GM06990 (cell line): ENCODE data around the gene CXCR3.
"Not testable (repeated sequence)": the region's sequence is repeated elsewhere in the genome, so short reads cannot be mapped to it uniquely, and the experiment has no call there.

Experiments
- DNase-seq: peaks from one replicate; pipeline ENCODE4 v3.0.0-alpha.2; 2011; ENCODE audit not compliant: insufficient read length; ENCODE audit errors: extremely low read depth
- H3K27me3 ChIP-seq: replicated peaks from 2 replicates; pipeline ENCODE4 v1.6.0; 2011; ENCODE audit warnings: low read length; ENCODE audit not compliant: control insufficient read depth, insufficient read depth
- H3K36me3 ChIP-seq: 2 replicates; pipeline ENCODE4 v1.5.1; 2011; ENCODE audit warnings: low read length; ENCODE audit not compliant: control insufficient read depth, insufficient read depth
- H3K4me3 ChIP-seq: replicated peaks from 2 replicates; pipeline ENCODE4 v1.5.1; 2011; ENCODE audit warnings: low read depth, mild to moderate bottlenecking, control low read depth, low read length
- CTCF ChIP-seq: IDR thresholded peaks from 2 replicates; pipeline ENCODE4 v1.5.1; 2011; ENCODE audit warnings: low read length, control low read depth, mild to moderate bottlenecking, inconsistent platforms; ENCODE audit not compliant: insufficient read depth, poor library complexity, severe bottlenecking

CXCR3 gene

GRCh38 chrX:71615056-71615455 is 3.3 kb downstream of the CXCR3 start:
- Histone ChIP-seq H3K27me3 (no peaks in the 10 kb centered on the region), H3K36me3 (peaks cover 3% of the 10 kb centered on the region; the same call in 1 of the 2 replicates), H3K4me3 (no peak overlapping the region)
- TF ChIP-seq CTCF = no peak
- DNase-seq = no peak

- no peaks in the 10 kb centered on the region for H3K27me3 ChIP-seq
- peaks cover 3% of the 10 kb centered on the region; the same call in 1 of the 2 replicates for H3K36me3 ChIP-seq
- no peak for TF ChIP-seq CTCF
- no peak overlapping the region for H3K4me3 ChIP-seq
- no peak for DNase-seq
Observed at GRCh38 chrX:71612256-71612655, 6.1 kb downstream of the CXCR3 start.

DNA sequence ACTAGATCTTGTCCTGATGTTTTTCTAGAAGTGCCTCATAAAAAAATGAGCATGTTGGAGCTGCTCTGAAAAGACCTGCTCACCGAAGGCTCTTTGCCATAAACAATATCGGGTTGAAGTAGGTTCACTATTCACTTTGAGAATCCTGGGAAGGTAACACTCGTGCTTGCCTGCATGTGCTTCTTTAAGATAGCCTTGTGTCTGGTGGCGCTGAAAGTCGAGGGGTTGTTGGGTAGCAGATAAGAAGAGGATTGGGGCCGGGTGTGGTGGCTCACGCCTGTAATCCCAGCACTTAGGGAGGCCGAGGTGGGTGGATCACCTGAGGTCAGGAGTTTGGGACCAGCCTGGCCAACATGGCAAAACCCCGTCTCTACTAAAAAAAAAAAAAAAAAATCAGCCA is 6.6 kb downstream of the CXCR3 start:
- not testable (repeated sequence) for DNase-seq, H3K4me3 ChIP-seq, H3K36me3 ChIP-seq, H3K27me3 ChIP-seq

GRCh38 chrX:71609095-71609750 is 9.1 kb downstream of the CXCR3 start:
- TF ChIP-seq CTCF = no peak

DNA sequence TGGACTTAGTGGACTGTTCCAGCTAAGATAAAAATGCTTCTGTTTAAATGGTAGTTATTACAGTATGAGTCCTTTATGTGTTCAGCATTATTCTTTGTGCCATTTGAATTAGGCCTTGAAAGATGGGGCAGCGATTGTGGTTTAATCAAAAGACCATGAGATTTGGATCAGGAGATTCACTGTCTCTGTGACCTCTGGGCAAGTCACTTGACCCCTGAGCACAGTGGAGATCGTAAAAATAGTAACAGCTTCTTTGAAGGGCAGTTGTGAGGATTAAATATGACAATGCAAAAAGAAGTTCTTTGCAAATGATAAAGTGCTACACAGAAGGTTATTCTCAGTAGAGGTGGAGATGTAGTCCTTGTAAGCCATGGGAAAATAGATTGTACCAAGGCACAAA is 10.8 kb downstream of the CXCR3 start:
- H3K36me3 ChIP-seq = peaks cover 4% of the 10 kb centered on the region
- TF ChIP-seq CTCF = no peak
- no peaks in the 10 kb centered on the region for H3K27me3 ChIP-seq
- DNase-seq = no peak
- no peak overlapping the region for H3K4me3 ChIP-seq

More at GRCh38 chrX:71609095-71609750, 9.1 kb downstream of the CXCR3 start:
- H3K27me3 ChIP-seq = no peaks in the 10 kb centered on the region
- H3K36me3 ChIP-seq = peaks cover 4% of the 10 kb centered on the region
- H3K4me3 ChIP-seq = no peak overlapping the region
- no peak for DNase-seq

GRCh38 chrX:71606536-71607216 is 11.6 kb downstream of the CXCR3 start:
- H3K4me3 ChIP-seq = no peak overlapping the region
- peaks cover 4% of the 10 kb centered on the region for H3K36me3 ChIP-seq
- TF ChIP-seq CTCF = no peak

More at GRCh38 chrX:71606536-71607216, 11.6 kb downstream of the CXCR3 start:
- H3K27me3 ChIP-seq = no peaks in the 10 kb centered on the region
- DNase-seq = no peak
